Measurements from ENCODE around the gene FBXO42. TPM values are rescaled to one million over a fixed set of nuclear protein-coding genes. Genes with fewer than 3 reads are reported as not detected.

FBXO42 gene
- total and polyA plus RNA-seq, 9 of the 15 experiments (the other 6 are each of a cell fraction or from before 2014, with no cell fraction given): 7.2 to 24.8 (median 17.4) TPM

GRCh38 chr1:16237343-16237830 lies 114.9 kb downstream of the FBXO42 start (continued):
- TF ChIP-seq SIN3B (IDR thresholded peaks at IDR 0.05; ENCODE audit: low read depth) (0 out of 2 replicates have a peak, but pooled peaks have one; percentile 26), SFPQ (IDR thresholded peaks at IDR 0.05; ENCODE audit: low read depth, low read length) (no peak), NCOA2 (IDR thresholded peaks at IDR 0.05; ENCODE audit: partially characterized antibody in 2 of 2) (no peak), SP2 (IDR thresholded peaks at IDR 0.05; ENCODE audit: extremely low read depth, low read depth, low read length, poor library complexity, severe bottlenecking) (no peak), SNIP1 (IDR thresholded peaks at IDR 0.05; ENCODE audit: low read depth) (no peak), NCOA4 (IDR thresholded peaks at IDR 0.05; ENCODE audit: partially characterized antibody) (no peak), TCF3 (CRISPR knock-in tag; IDR thresholded peaks at IDR 0.05) (no peak), CBX5 (IDR thresholded peaks at IDR 0.05; ENCODE audit: borderline replicate concordance, low read depth) (no peak), RHOXF2B (CRISPR knock-in tag; conservative IDR thresholded peaks at IDR 0.05) (no peak), GATAD2B (IDR thresholded peaks at IDR 0.05; ENCODE audit: borderline replicate concordance) (no peak), HINFP (tag; conservative IDR thresholded peaks at IDR 0.05; ENCODE audit: low read depth) (no peak), KDM4B (IDR thresholded peaks at IDR 0.05; ENCODE audit: borderline replicate concordance in 2 of 2, low read depth in 1 of 2) (no peak), MYNN (IDR thresholded peaks at IDR 0.05) (no peak), MYNN (CRISPR knock-in tag; IDR thresholded peaks at IDR 0.05) (no peak), BCOR (IDR thresholded peaks at IDR 0.05) (no peak), ZNF121 (CRISPR knock-in tag; conservative IDR thresholded peaks at IDR 0.05) (no peak), ZNF263 (CRISPR knock-in tag; IDR thresholded peaks at IDR 0.05; ENCODE audit: borderline replicate concordance) (no peak; the same call in 1 of the 2 replicates), KLF13 (tag; IDR thresholded peaks at IDR 0.05; ENCODE audit: borderline replicate concordance, low read depth) (no peak), MAFG (tag; conservative IDR thresholded peaks at IDR 0.05) (no peak), NR2C1 (IDR thresholded peaks at IDR 0.05) (no peak), NR2C1 (tag; IDR thresholded peaks at IDR 0.05) (0 out of 2 replicates have a peak, but pooled peaks have one; percentile 16), GTF2A2 (tag; IDR thresholded peaks at IDR 0.05) (no peak), E2F5 (CRISPR knock-in tag; IDR thresholded peaks at IDR 0.05) (no peak), POLR2H (tag; IDR thresholded peaks at IDR 0.05; ENCODE audit: low read depth) (no peak)

Data from K562 (cell line).